GM12878 (cell line): ENCODE data around the gene STK33. TPM values are rescaled to one million over a fixed set of nuclear protein-coding genes. Genes with fewer than 3 reads are reported as not detected.
A peak's percentile ranks its signal among the peaks of the same experiment; 100 is the strongest.

Source experiments
- ATF3 ChIP-seq: IDR thresholded peaks from 2 replicates; pipeline ENCODE4 v1.6.1; 2011; ENCODE audit warnings: low read depth, mild to moderate bottlenecking, low read length, moderate library complexity, borderline replicate concordance; ENCODE audit errors: extremely low read depth
- ATF7 ChIP-seq: fragments of 450-650 bp; IDR thresholded peaks from 2 replicates; pipeline ENCODE4 v1.6.1; 2016; ENCODE audit warnings: low read depth, mild to moderate bottlenecking
- CREM ChIP-seq: IDR thresholded peaks from 2 replicates; pipeline ENCODE4 v1.6.1; 2014; ENCODE audit warnings: antibody characterized with exemption, low read depth
- CTCF ChIP-seq, 3 experiments: IDR thresholded peaks in 2 of 3; conservative IDR thresholded peaks in 1 of 3; 2 replicates each; pipeline ENCODE4 v1.5.1; 2011; ENCODE audit warnings: low read depth in 3 of 3, low read length in 3 of 3, mild to moderate bottlenecking in 3 of 3, control low read depth in 2 of 3, moderate library complexity in 2 of 3, inconsistent platforms in 1 of 3, mixed read lengths in 1 of 3; ENCODE audit not compliant: control insufficient read depth in 2 of 3, insufficient read depth in 1 of 3; ENCODE audit errors: extremely low read depth in 1 of 3
- EP300 ChIP-seq, 2 experiments: fragments of 150-350 bp in 1 of 2; IDR thresholded peaks; 2 replicates each; pipeline ENCODE4 v1.6.1; 2011 to 2012; ENCODE audit warnings: low read depth in 2 of 2, low read length in 2 of 2, borderline replicate concordance in 1 of 2, improper control_type of control experiment in 1 of 2, inconsistent platforms in 1 of 2; ENCODE audit not compliant: control insufficient read depth in 1 of 2
- ESRRA ChIP-seq: IDR thresholded peaks from 2 replicates; pipeline ENCODE4 v1.6.1; 2012; ENCODE audit warnings: mild to moderate bottlenecking, low read length, improper control_type of control experiment
- IKZF1 ChIP-seq: fragments of 450-650 bp; conservative IDR thresholded peaks from 2 replicates; pipeline ENCODE4 v1.6.1; 2017; ENCODE audit warnings: antibody characterized with exemption, mild to moderate bottlenecking
- IKZF2 ChIP-seq, 2 experiments: fragments of 450-650 bp; IDR thresholded peaks; 2 replicates each; pipeline ENCODE4 v1.6.1; 2017; ENCODE audit warnings: mild to moderate bottlenecking in 2 of 2, moderate library complexity in 2 of 2
- MEF2A ChIP-seq: IDR thresholded peaks from 2 replicates; pipeline ENCODE4 v1.6.1; 2011; ENCODE audit warnings: low read depth, mild to moderate bottlenecking, low read length, moderate library complexity; ENCODE audit not compliant: insufficient read depth
- NFXL1 ChIP-seq: fragments of 450-650 bp; IDR thresholded peaks from 2 replicates; pipeline ENCODE4 v1.6.1; 2017; ENCODE audit warnings: antibody characterized with exemption, mild to moderate bottlenecking, borderline replicate concordance
- POU2F2 ChIP-seq: IDR thresholded peaks from 3 replicates; pipeline ENCODE4 v1.6.1; 2011; ENCODE audit warnings: low read depth, mild to moderate bottlenecking, low read length, borderline replicate concordance
- RAD21 ChIP-seq: IDR thresholded peaks from 2 replicates; pipeline ENCODE4 v1.6.1; 2011; ENCODE audit warnings: mild to moderate bottlenecking, low read depth, low read length, moderate library complexity; ENCODE audit not compliant: insufficient read depth
- RBBP5 ChIP-seq: fragments of 200-600 bp; sonication (generic); conservative IDR thresholded peaks from 2 replicates; pipeline ENCODE4 v1.6.1; 2016
- SIN3A ChIP-seq: IDR thresholded peaks from 2 replicates; pipeline ENCODE4 v1.6.1; 2012; ENCODE audit warnings: low read depth, low read length, improper control_type of control experiment
- STAT1 ChIP-seq: fragments of 450-650 bp; conservative IDR thresholded peaks from 2 replicates; pipeline ENCODE4 v1.6.1; 2014; ENCODE audit warnings: antibody characterized with exemption, mild to moderate bottlenecking
- TBL1XR1 ChIP-seq: IDR thresholded peaks from 2 replicates; pipeline ENCODE4 v1.6.1; 2012; ENCODE audit warnings: low read depth, low read length, improper control_type of control experiment
- TCF7 ChIP-seq: IDR thresholded peaks from 2 replicates; pipeline ENCODE4 v1.6.1; 2014; ENCODE audit warnings: antibody characterized with exemption, borderline replicate concordance
- ZNF207 ChIP-seq: fragments of 450-650 bp; IDR thresholded peaks from 2 replicates; pipeline ENCODE4 v1.6.1; 2014; ENCODE audit warnings: antibody characterized with exemption, mild to moderate bottlenecking, borderline replicate concordance
- ZNF592 ChIP-seq: fragments of 450-650 bp; IDR thresholded peaks from 2 replicates; pipeline ENCODE4 v1.6.1; 2017; ENCODE audit warnings: mild to moderate bottlenecking, moderate library complexity
- ZSCAN29 ChIP-seq: fragments of 450-650 bp; IDR thresholded peaks from 2 replicates; pipeline ENCODE4 v1.6.1; 2017; ENCODE audit warnings: mild to moderate bottlenecking, moderate library complexity
- polyA plus RNA-seq, 11 experiments: library from polyadenylated mRNA; depleted of rRNA in 4 of 11; unstranded in 6 of 11; stranded (reverse) in 5 of 11; fragments of >200 nt; fragmentation: Nextera tagmentation in 4 of 11; fragmentation: Illumina TruSeq in 1 of 11; extraction: Ambion mirVana in 4 of 11; extraction: Trizol in 1 of 11; gene quantifications; 1 replicate in 1 of 11; 2 replicates in 10 of 11; pipeline versions ENCODE4 v1.2.1 to v1.2.3, GENCODE V29; 2011 to 2016; ENCODE audit warnings: inconsistent platforms in 2 of 11, missing spikeins in 2 of 11, low read depth in 1 of 11
- total RNA-seq, 4 experiments: library from RNA; depleted of rRNA in 3 of 4; stranded (reverse); fragments of >200 nt in 3 of 4; fragmentation: Illumina TruSeq in 1 of 4; extraction: Trizol in 1 of 4; gene quantifications; 2 replicates each; pipeline versions ENCODE4 v1.2.1 to v1.2.3, GENCODE V29; 2013 to 2021

Gene STK33
- total and polyA plus RNA-seq, 10 of the 15 experiments (the other 5 are each of a cell fraction or from before 2014, with no cell fraction given) = 5.2 to 27.3 (median 18.3) TPM

- no peak for TF ChIP-seq ZSCAN29
- TF ChIP-seq IKZF1 = peak; percentile 74
- no peak for TF ChIP-seq ATF3
- no peak for TF ChIP-seq RAD21
- TF ChIP-seq MEF2A = peak; percentile 89
- peak; percentile 88 for TF ChIP-seq TCF7
- TF ChIP-seq POU2F2 = no peak
- no peak for TF ChIP-seq TBL1XR1
- no peak for TF ChIP-seq STAT1
- TF ChIP-seq ZNF207 = no peak
- TF ChIP-seq RBBP5 = no peak
- TF ChIP-seq IKZF2 (IDR thresholded peaks at IDR 0.05) = peak; percentile 75 to 83
- no peak for TF ChIP-seq CTCF (IDR thresholded peaks at IDR 0.05 in 2 of 3, conservative IDR thresholded peaks at IDR 0.05 in 1 of 3; ENCODE audit: control insufficient read depth in 2 of 3, extremely low read depth in 1 of 3, insufficient read depth in 1 of 3, low read depth in 3 of 3, low read length in 3 of 3)
- peak; percentile 71 for TF ChIP-seq ATF7
- TF ChIP-seq ESRRA = no peak
- TF ChIP-seq EP300 (IDR thresholded peaks at IDR 0.05; ENCODE audit: borderline replicate concordance in 1 of 2, control insufficient read depth in 1 of 2, low read depth in 2 of 2, low read length in 2 of 2) = peak in 1 of 2 experiments; percentile 79; a peak in 1 of 4 replicates
- no peak for TF ChIP-seq SIN3A
- TF ChIP-seq NFXL1 = no peak
- no peak for TF ChIP-seq ZNF592
- peak; percentile 61 for TF ChIP-seq CREM
Measured at GRCh38 chr11:8567602-8568198, 26.3 kb downstream of the STK33 start (continued).
